Small intestine (tissue), 16 donors: ENCODE results near the gene GCSH. TPM values are rescaled to one million over a fixed set of nuclear protein-coding genes. Genes with fewer than 3 reads are reported as not detected.

ENCODE experiments used
- DNase-seq, 2 donors: peaks; one replicate each; pipeline versions ENCODE4 v3.0.0 to v3.0.0-alpha.2; 2013
- FAIRE-seq: peaks from 2 replicates; lab custom pipeline; 2012; peaks lifted over from hg19 to GRCh38; lab: Jason Lieb, UNC
- H3K27ac ChIP-seq, 3 donors: one replicate each; pipeline ENCODE4 v1.5.1; 2013; ENCODE audit warnings: low read length in 2 of 3, mild to moderate bottlenecking in 2 of 3, control low read depth in 1 of 3, inconsistent platforms in 1 of 3, low read depth in 1 of 3, moderate library complexity in 1 of 3
- H3K27me3 ChIP-seq, 3 donors: one replicate each; pipeline ENCODE4 v1.6.1; 2013; ENCODE audit warnings: low read length in 3 of 3, inconsistent platforms in 1 of 3; ENCODE audit not compliant: control insufficient read depth in 3 of 3, insufficient read depth in 3 of 3
- H3K36me3 ChIP-seq, 3 donors: one replicate each; pipeline ENCODE4 v1.6.1; 2013; ENCODE audit warnings: low read length in 3 of 3, inconsistent platforms in 1 of 3, low read depth in 1 of 3, mild to moderate bottlenecking in 1 of 3, moderate library complexity in 1 of 3; ENCODE audit not compliant: control insufficient read depth in 3 of 3, insufficient read depth in 2 of 3
- H3K4me1 ChIP-seq, 3 donors: one replicate each; pipeline ENCODE4 v1.6.1; 2013; ENCODE audit warnings: low read length in 2 of 3, inconsistent platforms in 1 of 3, low read depth in 1 of 3, mild to moderate bottlenecking in 1 of 3, moderate library complexity in 1 of 3; ENCODE audit not compliant: control insufficient read depth in 3 of 3, insufficient read depth in 2 of 3
- H3K4me3 ChIP-seq, 3 donors: one replicate each; pipeline ENCODE4 v1.5.1; 2013; ENCODE audit warnings: low read length in 3 of 3, control low read depth in 1 of 3, inconsistent platforms in 1 of 3, low read depth in 1 of 3, mild to moderate bottlenecking in 1 of 3, moderate library complexity in 1 of 3
- H3K9me3 ChIP-seq, 2 donors: one replicate each; pipeline ENCODE4 v1.6.1; 2013; ENCODE audit warnings: low read depth in 1 of 2, low read length in 1 of 2; ENCODE audit not compliant: control insufficient read depth in 2 of 2, insufficient read depth in 1 of 2
- WGBS, 3 donors: extraction: QIAGEN DNeasy Blood & Tissue Kit; methylation state at CpG; one replicate each; pipeline ENCODE4 v1.1.7; 2013; 5-methylcytosine and 5-hydroxymethylcytosine counted together
- long read RNA-seq, 10 donors: transcript quantifications; one replicate each; lab custom pipeline, GENCODE V29; 2026
- polyA plus RNA-seq, 4 donors: library from polyadenylated mRNA; stranded (reverse) in 3 of 4; unstranded in 1 of 4; fragments of 200-250 nt in 3 of 4; fragments of 120-200 nt in 1 of 4; gene quantifications; one replicate each; pipeline versions ENCODE4 v1.2.1 to v1.2.3, GENCODE V29; 2013
- donor health status: healthy with polysubstance abuse.
- donor health status: control.
- donor health status: control.
- donor health status: Bipolar disorder and iron deficiency.
- donor health status: healthy.

The GCSH gene
- polyA plus RNA-seq: 10 to 100 TPM in 3 of 4 donors, 1 to 10 TPM in 1; 2.7 to 28.3 (median 19.5) TPM
- long read RNA-seq, donor 1: 0 reads
- long read RNA-seq, donor 2, transcript GCSH-201 (5 exons, 1,597 nt): major isoform, 8 of 10 reads
- long read RNA-seq, donor 2, partial matches to known transcripts: 0 of 10 reads
- long read RNA-seq, donor 2, other reads (novel, unspliced or antisense): 0 of 10 reads
- long read RNA-seq, donor 3, transcript GCSH-201 (5 exons, 1,597 nt): major isoform, 13 of 13 reads
- long read RNA-seq, donor 3, partial matches to known transcripts: 0 of 13 reads
- long read RNA-seq, donor 3, other reads (novel, unspliced or antisense): 0 of 13 reads
- long read RNA-seq, donor 4, partial matches to known transcripts: 0 of 3 reads
- long read RNA-seq, donor 4, other reads (novel, unspliced or antisense): 0 of 3 reads
- long read RNA-seq, donor 5, transcript GCSH-201 (5 exons, 1,597 nt): major isoform, 7 of 8 reads
- long read RNA-seq, donor 5, partial matches to known transcripts: 0 of 8 reads
- long read RNA-seq, donor 5, other reads (novel, unspliced or antisense): 0 of 8 reads
- long read RNA-seq, donor 6, transcript GCSH-201 (5 exons, 1,597 nt): major isoform, 7 of 8 reads
- long read RNA-seq, donor 6, partial matches to known transcripts: 0 of 8 reads
- long read RNA-seq, donor 6, other reads (novel, unspliced or antisense): 0 of 8 reads
- long read RNA-seq, donor 7, transcript GCSH-201 (5 exons, 1,597 nt): major isoform, 47 of 48 reads
- long read RNA-seq, donor 7, partial matches to known transcripts: 0 of 48 reads
- long read RNA-seq, donor 7, other reads (novel, unspliced or antisense): 0 of 48 reads
- long read RNA-seq, donor 8, transcript GCSH-201 (5 exons, 1,597 nt): major isoform, 5 of 5 reads
- long read RNA-seq, donor 8, partial matches to known transcripts: 0 of 5 reads
- long read RNA-seq, donor 8, other reads (novel, unspliced or antisense): 0 of 5 reads
- long read RNA-seq, donor 9, transcript GCSH-201 (5 exons, 1,597 nt): major isoform, 9 of 10 reads
- long read RNA-seq, donor 9, partial matches to known transcripts: 0 of 10 reads
- long read RNA-seq, donor 9, other reads (novel, unspliced or antisense): 0 of 10 reads
- long read RNA-seq, donor 10, transcript GCSH-201 (5 exons, 1,597 nt): major isoform, 21 of 22 reads
- long read RNA-seq, donor 10, partial matches to known transcripts: 0 of 22 reads
- long read RNA-seq, donor 10, other reads (novel, unspliced or antisense): 0 of 22 reads

DNA sequence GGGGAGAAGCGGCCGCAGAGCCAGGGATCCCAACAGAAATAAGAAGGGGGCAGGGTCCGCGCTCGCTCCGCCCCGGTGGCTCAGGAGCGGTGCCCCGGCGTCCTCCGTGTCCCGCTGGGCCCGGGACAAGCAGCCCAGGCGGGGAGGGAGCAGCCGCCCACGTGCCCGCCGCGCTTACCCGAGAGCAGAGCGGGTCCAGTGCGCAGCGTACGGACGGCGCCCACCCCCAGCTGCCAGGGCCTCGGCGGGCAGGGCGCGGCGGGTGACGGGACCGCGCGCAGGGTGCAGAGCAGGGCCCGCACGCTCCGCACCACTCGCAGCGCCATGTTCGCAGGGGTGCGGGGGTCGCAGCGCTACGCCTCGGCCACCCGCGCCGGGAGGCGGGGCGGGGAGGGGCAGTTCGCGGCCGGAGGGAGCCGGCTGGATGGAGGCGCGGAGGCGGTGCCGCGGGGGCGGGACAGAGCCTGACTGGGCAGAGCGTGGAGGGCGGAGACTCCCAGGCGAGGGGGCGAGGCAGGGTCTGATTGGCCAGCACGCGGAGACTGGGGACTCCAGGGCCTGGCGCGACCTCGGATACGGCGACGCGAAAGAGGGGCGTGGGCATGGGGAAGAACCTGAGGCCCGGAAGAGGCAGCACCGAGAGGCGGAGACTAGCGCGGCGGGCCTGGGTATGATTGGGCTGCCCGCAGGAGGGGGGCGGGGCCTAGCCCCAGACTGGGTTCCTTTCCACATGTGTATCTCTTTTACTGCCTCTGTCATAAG is at the start of gene GCSH:
Gene GCSH (minus strand): TSS at position 443 of the 762 bp plus-strand sequence. CDS start 117 bp downstream, at position 326.
- DNase-seq (peak; percentile 99 to 100), FAIRE-seq (no peak)
- H3K4me3 ChIP-seq: peak within 1 kb of the TSS; percentile 70 to 75 (median 71)
- H3K4me1 ChIP-seq: peaks cover 0 to 7% (median 0%) of the 10 kb centered on the region in 3 donors
- WGBS, 3 donors: 3 to 4% (median 4%) methylated on average over 59 to 80 of the region's 83 CpGs
- H3K9me3 ChIP-seq: peaks cover 0 to 2% of the 10 kb centered on the region in 2 donors
- H3K36me3 ChIP-seq: peaks cover 0 to 6% (median 0%) of the 10 kb centered on the region in 3 donors
- no peaks in the 10 kb centered on the region for H3K27me3 ChIP-seq
- H3K27ac ChIP-seq: peak within 1 kb of the TSS in 2 of 3 donors; percentile 70 to 82

DNA sequence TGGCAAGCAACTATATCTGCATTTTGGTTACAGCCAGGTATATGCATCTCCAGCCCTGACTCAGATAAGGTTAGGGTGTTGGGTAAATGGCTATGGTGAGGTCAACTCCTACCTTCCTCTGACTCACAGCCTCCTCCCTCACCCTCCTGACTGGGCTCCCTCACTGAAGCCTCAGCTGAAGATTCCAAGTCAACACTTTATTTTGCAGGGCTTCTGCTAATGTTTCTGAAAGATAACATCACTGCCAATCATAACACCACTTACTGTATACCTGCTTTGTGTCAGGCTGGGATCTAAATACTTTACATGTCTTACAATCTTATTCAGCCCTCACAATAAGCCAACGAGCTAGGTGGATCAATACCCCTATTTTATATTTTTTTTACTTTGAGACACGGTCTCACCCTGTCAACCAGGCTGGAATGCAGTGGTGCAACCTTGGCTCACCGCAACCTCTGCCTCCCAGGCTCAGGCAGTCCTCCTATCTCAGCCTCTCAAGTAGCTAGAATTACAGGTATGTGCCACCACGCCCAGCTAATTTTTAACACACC is 47.8 kb upstream of the GCSH start:
- no peak overlapping the region for H3K27ac ChIP-seq

DNA sequence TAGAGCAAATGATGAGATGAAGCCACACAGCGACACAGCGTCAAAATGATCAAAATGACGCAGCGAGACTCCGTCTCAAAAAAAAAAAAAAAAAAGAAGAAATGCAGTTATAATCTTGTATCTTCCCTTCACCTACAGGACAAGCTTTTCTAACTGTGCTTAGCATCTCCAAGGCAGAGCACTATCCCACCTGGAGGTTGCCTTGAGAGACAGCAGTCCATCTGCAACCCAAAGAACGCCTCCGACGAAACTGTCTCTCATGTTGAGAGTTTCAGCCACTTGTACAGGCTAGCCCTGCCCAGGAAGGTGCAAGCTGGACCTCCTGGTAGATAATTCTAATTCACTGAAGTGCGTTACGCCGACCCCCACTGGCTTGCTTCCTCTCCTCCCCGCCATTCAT is 46.7 kb upstream of the GCSH start:
- no peak for DNase-seq
- no peak for FAIRE-seq
- Histone ChIP-seq H3K9me3 (no peaks in the 10 kb centered on the region), H3K27ac (no peak overlapping the region), H3K4me3 (no peak overlapping the region), H3K36me3 (no peaks in the 10 kb centered on the region), H3K4me1 (no peaks in the 10 kb centered on the region), H3K27me3 (peaks cover 0 to 2% (median 0%) of the 10 kb centered on the region in 3 donors)
- WGBS, 3 donors: 80 to 89% (median 85%) methylated on average over 12 of the region's 12 CpGs

More for the DNA sequence above, 47.8 kb upstream of the GCSH start:
- Histone ChIP-seq H3K9me3 (no peaks in the 10 kb centered on the region), H3K4me3 (no peak overlapping the region), H3K4me1 (no peaks in the 10 kb centered on the region), H3K36me3 (no peaks in the 10 kb centered on the region), H3K27me3 (peaks cover 0 to 2% (median 0%) of the 10 kb centered on the region in 3 donors)
- FAIRE-seq (no peak), DNase-seq (no peak)
- WGBS, 3 donors: 29 to 68% (median 35%) methylated on average over 4 of the region's 4 CpGs

DNA sequence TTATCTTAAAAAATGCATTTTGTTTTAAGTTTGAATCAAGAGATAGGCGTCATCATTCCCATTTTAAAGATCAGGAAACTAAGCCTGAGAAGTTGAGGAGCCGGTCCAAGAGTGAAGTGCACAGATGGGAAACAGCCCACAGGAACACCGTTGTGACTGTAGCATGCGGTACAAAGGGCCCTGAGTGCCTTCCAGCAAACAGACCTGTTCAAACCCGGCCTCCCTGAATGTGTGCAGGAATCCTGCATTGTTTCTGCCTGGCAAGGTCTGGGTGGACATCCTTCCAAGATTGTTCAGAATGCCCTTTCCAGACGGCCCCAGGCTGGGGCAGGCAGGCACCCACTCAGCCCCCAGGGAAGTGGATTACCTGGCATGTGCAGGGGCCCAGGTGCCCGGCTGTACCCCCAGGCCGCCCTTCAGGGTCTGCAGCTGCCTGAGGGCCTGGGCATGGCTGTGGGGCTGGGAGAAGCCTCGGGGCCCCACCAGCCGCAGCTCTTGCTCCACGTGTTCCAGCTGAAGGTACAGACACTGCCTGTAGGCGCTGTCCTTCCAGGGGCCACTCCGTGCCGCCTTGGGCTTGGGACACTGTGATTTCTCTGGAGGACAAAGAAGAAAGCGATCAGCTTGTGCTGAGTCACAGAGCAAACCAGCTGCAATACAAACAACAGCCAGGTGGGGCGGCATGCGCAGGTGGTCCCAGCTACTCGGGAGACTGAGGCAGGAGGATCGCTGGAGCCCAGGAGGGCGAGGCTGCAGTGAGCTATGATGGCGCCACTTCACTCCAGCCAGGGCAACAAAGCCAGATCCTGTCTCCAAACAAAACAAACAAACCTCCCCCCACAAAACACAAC is 45.0 kb upstream of the GCSH start:
- Histone ChIP-seq H3K36me3 (no peaks in the 10 kb centered on the region), H3K4me3 (no peak overlapping the region), H3K4me1 (no peaks in the 10 kb centered on the region), H3K27ac (no peak overlapping the region), H3K9me3 (no peaks in the 10 kb centered on the region), H3K27me3 (peaks cover 0 to 2% (median 0%) of the 10 kb centered on the region in 3 donors)
- DNase-seq: no peak
- no peak for FAIRE-seq
- 77 to 81% (median 80%) methylated on average over 21 of the region's 21 CpGs for WGBS, 3 donors

DNA sequence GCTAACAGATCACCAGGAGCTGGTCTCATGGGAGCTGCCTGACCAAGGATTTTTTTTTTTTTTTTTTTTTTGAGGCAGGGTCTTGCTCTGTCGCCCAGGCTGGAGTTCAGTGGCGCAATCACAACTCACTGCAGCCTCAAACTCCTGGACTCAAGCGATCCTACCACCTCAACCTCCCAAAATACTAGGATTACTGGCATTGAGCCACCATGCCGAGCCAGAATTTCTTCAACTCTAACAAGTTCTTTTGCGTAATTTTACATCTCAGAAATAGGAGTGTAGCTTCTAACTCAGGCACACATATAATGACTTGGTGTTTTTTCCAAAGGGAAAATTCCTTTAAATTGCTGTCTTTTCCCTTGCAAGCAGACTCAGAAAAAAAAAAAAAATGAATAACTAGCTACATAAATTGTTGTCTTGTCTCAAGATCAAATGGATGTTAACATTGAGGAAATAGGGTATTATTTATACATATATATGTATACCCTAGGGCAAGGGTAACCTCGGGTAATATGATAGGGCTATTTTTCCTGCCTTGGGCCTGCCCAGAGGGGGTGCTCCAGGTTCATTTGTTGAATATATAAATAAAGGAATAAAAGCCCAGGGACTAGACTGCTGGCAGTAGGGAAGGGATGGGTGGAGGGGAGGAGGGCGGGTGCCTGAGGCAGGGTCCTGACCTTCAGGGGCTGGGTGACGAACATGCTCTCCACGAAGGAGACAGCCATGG is 42.8 kb upstream of the GCSH start:
- no peak for FAIRE-seq
- no peaks in the 10 kb centered on the region for H3K9me3 ChIP-seq
- DNase-seq: no peak
- H3K36me3 ChIP-seq: no peaks in the 10 kb centered on the region
- peaks cover 0 to 2% (median 0%) of the 10 kb centered on the region in 3 donors for H3K27me3 ChIP-seq
- H3K4me3 ChIP-seq: no peak overlapping the region
- no peaks in the 10 kb centered on the region for H3K4me1 ChIP-seq
- H3K27ac ChIP-seq: no peak overlapping the region
- 81 to 86% (median 85%) methylated on average over 9 of the region's 9 CpGs for WGBS, 3 donors

DNA sequence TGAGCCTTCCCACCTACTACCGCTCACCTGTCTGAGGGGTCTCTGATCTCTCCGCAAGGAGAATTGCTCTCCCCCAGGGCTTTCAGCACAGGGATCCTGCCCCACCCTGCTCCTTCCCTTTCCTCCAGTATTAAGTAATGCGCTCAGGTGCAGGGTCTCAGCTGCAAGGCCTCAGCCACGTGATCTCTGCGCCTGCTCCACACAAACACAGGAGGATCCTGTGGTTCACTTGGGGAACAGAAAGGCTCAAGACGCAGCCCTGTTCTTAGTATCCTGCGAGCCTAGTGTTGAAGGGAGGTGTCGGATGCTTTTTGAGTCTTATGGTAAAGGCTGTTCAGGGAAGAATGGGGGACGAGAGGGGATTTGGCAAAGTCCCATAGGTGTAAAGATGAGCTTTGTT is 41.6 kb upstream of the GCSH start:
- H3K27me3 ChIP-seq: peaks cover 0 to 2% (median 0%) of the 10 kb centered on the region in 3 donors
- no peaks in the 10 kb centered on the region for H3K9me3 ChIP-seq
- no peak overlapping the region for H3K27ac ChIP-seq
- no peaks in the 10 kb centered on the region for H3K4me1 ChIP-seq
- FAIRE-seq (no peak), DNase-seq (no peak)
- H3K36me3 ChIP-seq: no peaks in the 10 kb centered on the region
- 76 to 80% (median 79%) methylated on average over 9 of the region's 9 CpGs for WGBS, 3 donors
- no peak overlapping the region for H3K4me3 ChIP-seq
